NCI-H446 (cell line): Measurements from ENCODE around the gene MTUS2.

Experiments used
- DNase-seq, 2 experiments: peaks; one replicate each; lab custom pipeline; 2025; lab: John Stamatoyannopoulos, UW

MTUS2 gene

GRCh38 chr13:29508130-29508875, 688.2 kb downstream of the MTUS2 start:
- peak in 1 of 2 experiments; percentile 67 for DNase-seq

- no peak for DNase-seq
Observed at GRCh38 chr13:29508876-29509252, 688.7 kb downstream of the MTUS2 start.

GRCh38 chr13:29509999-29510589, 690.0 kb downstream of the MTUS2 start:
- no peak for DNase-seq

- no peak for DNase-seq
Observed at GRCh38 chr13:29510651-29511084, 690.5 kb downstream of the MTUS2 start.

GRCh38 chr13:29511106-29511796, 691.1 kb downstream of the MTUS2 start:
- no peak for DNase-seq

GRCh38 chr13:29511980-29512379, 691.8 kb downstream of the MTUS2 start:
- no peak for DNase-seq

- no peak for DNase-seq
Observed at GRCh38 chr13:29513002-29513980, 693.2 kb downstream of the MTUS2 start.

GRCh38 chr13:29513981-29514719, 694.0 kb downstream of the MTUS2 start:
- DNase-seq = no peak

GRCh38 chr13:29514720-29515310, 694.7 kb downstream of the MTUS2 start:
- DNase-seq = no peak

- no peak for DNase-seq
Observed at GRCh38 chr13:29515372-29515771, 695.2 kb downstream of the MTUS2 start.

- no peak for DNase-seq
Observed at GRCh38 chr13:29516012-29516411, 695.9 kb downstream of the MTUS2 start.

GRCh38 chr13:29516880-29517279, 696.7 kb downstream of the MTUS2 start:
- no peak for DNase-seq

- no peak for DNase-seq
Observed at GRCh38 chr13:29519921-29520320, 699.8 kb downstream of the MTUS2 start.

- DNase-seq = no peak
Observed at GRCh38 chr13:29520671-29521070, 700.5 kb downstream of the MTUS2 start.

- DNase-seq = no peak
Observed at GRCh38 chr13:29521336-29521735, 701.2 kb downstream of the MTUS2 start.

GRCh38 chr13:29522044-29522685, 702.0 kb downstream of the MTUS2 start:
- DNase-seq = no peak

- DNase-seq = no peak
Observed at GRCh38 chr13:29523199-29523961, 703.2 kb downstream of the MTUS2 start.

GRCh38 chr13:29524176-29524575, 704.0 kb downstream of the MTUS2 start:
- DNase-seq = no peak

- no peak for DNase-seq
Observed at GRCh38 chr13:29524641-29525040, 704.5 kb downstream of the MTUS2 start.

- DNase-seq = no peak
Observed at GRCh38 chr13:29525757-29526156, 705.6 kb downstream of the MTUS2 start.
